DND-41 (cell line): ENCODE data around the gene WDR53.
"Not testable (repeated sequence)": the region's sequence is repeated elsewhere in the genome, so short reads cannot be mapped to it uniquely, and the experiment has no call there.

Experiments used
- ATAC-seq: fragments of 200-7000 bp; cut with Tn5 transposase; 3 replicates; pipeline ENCODE4 v1.9.1; 2021; ENCODE audit warnings: low read depth; ENCODE audit not compliant: insufficient read depth
- DNase-seq: peaks from one replicate; pipeline ENCODE4 v3.0.0-alpha.2; 2020
- H2AFZ ChIP-seq: 2 replicates; pipeline ENCODE4 v1.6.0; 2012; ENCODE audit warnings: low read depth, low read length
- H3K27ac ChIP-seq: 2 replicates; pipeline ENCODE4 v1.5.1; 2012; ENCODE audit warnings: low read length, inconsistent platforms
- H3K27me3 ChIP-seq: fragments of 200-600 bp; sonication (generic); 2 replicates; pipeline ENCODE4 v1.6.0; 2012; ENCODE audit warnings: low read length, mild to moderate bottlenecking, inconsistent platforms; ENCODE audit not compliant: insufficient read depth, poor library complexity
- H3K36me3 ChIP-seq: 2 replicates; pipeline ENCODE4 v1.5.1; 2012; ENCODE audit warnings: low read length, inconsistent platforms; ENCODE audit not compliant: insufficient read depth
- H3K4me1 ChIP-seq: 2 replicates; pipeline ENCODE4 v1.5.1; 2012; ENCODE audit warnings: mild to moderate bottlenecking, low read length; ENCODE audit not compliant: insufficient read depth
- H3K4me2 ChIP-seq: 2 replicates; pipeline ENCODE4 v1.6.0; 2012; ENCODE audit warnings: mild to moderate bottlenecking, moderate library complexity, low read length, inconsistent platforms; ENCODE audit not compliant: insufficient read depth
- H3K4me3 ChIP-seq, 2 experiments: fragments of 200-600 bp in 1 of 2; shearing (Covaris generic) in 1 of 2; 2 replicates each; pipeline ENCODE4 v1.5.1; 2012 to 2016; ENCODE audit warnings: inconsistent platforms in 2 of 2, low read length in 2 of 2, mild to moderate bottlenecking in 2 of 2, low read depth in 1 of 2, moderate library complexity in 1 of 2
- H3K79me2 ChIP-seq: 2 replicates; pipeline ENCODE4 v1.6.0; 2012; ENCODE audit warnings: low read length, inconsistent platforms; ENCODE audit not compliant: insufficient read depth
- H3K9ac ChIP-seq: 2 replicates; pipeline ENCODE4 v1.6.0; 2012; ENCODE audit warnings: low read depth, mild to moderate bottlenecking, inconsistent platforms, low read length, moderate library complexity
- H3K9me3 ChIP-seq: 2 replicates; pipeline ENCODE4 v1.5.1; 2012; ENCODE audit warnings: low read length, moderate library complexity, mild to moderate bottlenecking, inconsistent platforms; ENCODE audit not compliant: insufficient read depth, severe bottlenecking
- H4K20me1 ChIP-seq: 2 replicates; pipeline ENCODE4 v1.6.0; 2012; ENCODE audit warnings: low read length; ENCODE audit not compliant: insufficient read depth
- EZH2 ChIP-seq: IDR thresholded peaks from 3 replicates; pipeline ENCODE4 v1.6.1; 2012; ENCODE audit warnings: borderline replicate concordance, low read depth, mild to moderate bottlenecking, moderate library complexity, low read length, inconsistent platforms; ENCODE audit not compliant: severe bottlenecking
- TF ChIP-seq, protein P1 (sequence below): IDR thresholded peaks from 2 replicates; pipeline ENCODE4 v1.5.1; 2012; ENCODE audit warnings: borderline replicate concordance, low read length, moderate library complexity, mild to moderate bottlenecking; ENCODE audit not compliant: poor library complexity, severe bottlenecking; ENCODE audit errors: extremely low read depth

WDR53 gene

GRCh38 chr3:196599734-196600128 is 31.4 kb upstream of the WDR53 start:
- H3K9ac ChIP-seq, result no peak overlapping the region
- H2AFZ ChIP-seq, result no peak overlapping the region
- H4K20me1 ChIP-seq, result no peaks in the 10 kb centered on the region
- no peaks in the 10 kb centered on the region for H3K36me3 ChIP-seq
- no peaks in the 10 kb centered on the region for H3K79me2 ChIP-seq
- no peaks in the 10 kb centered on the region for H3K9me3 ChIP-seq
- H3K4me1 ChIP-seq, result peaks cover 6% of the 10 kb centered on the region
- DNase-seq, result no peak
- ATAC-seq, result no peak
- H3K4me2 ChIP-seq, result no peak overlapping the region
- no peak overlapping the region for H3K4me3 ChIP-seq
- no peaks in the 10 kb centered on the region for H3K27me3 ChIP-seq
- H3K27ac ChIP-seq, result no peak overlapping the region
- no peak for TF ChIP-seq EZH2
- TF ChIP-seq, protein P1, sequence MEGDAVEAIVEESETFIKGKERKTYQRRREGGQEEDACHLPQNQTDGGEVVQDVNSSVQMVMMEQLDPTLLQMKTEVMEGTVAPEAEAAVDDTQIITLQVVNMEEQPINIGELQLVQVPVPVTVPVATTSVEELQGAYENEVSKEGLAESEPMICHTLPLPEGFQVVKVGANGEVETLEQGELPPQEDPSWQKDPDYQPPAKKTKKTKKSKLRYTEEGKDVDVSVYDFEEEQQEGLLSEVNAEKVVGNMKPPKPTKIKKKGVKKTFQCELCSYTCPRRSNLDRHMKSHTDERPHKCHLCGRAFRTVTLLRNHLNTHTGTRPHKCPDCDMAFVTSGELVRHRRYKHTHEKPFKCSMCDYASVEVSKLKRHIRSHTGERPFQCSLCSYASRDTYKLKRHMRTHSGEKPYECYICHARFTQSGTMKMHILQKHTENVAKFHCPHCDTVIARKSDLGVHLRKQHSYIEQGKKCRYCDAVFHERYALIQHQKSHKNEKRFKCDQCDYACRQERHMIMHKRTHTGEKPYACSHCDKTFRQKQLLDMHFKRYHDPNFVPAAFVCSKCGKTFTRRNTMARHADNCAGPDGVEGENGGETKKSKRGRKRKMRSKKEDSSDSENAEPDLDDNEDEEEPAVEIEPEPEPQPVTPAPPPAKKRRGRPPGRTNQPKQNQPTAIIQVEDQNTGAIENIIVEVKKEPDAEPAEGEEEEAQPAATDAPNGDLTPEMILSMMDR, result no peak

GRCh38 chr3:196597971-196598733 is 29.8 kb upstream of the WDR53 start:
- H3K79me2 ChIP-seq, H3K36me3 ChIP-seq, H3K4me1 ChIP-seq, H4K20me1 ChIP-seq, H3K9me3 ChIP-seq, H3K27me3 ChIP-seq: not testable (repeated sequence)
- peak overlapping the region; percentile 56; the same call in 1 of the 2 replicates for H2AFZ ChIP-seq
- peak; percentile 78 for DNase-seq
- peak overlapping the region; percentile 45 for H3K9ac ChIP-seq
- peak overlapping the region; percentile 60 for H3K4me2 ChIP-seq
- H3K27ac ChIP-seq, result 0 out of 2 replicates have a peak overlapping the region, but pooled peaks have one; percentile 49
- H3K4me3 ChIP-seq, result peak overlapping the region; percentile 17 to 54; a peak in 3 of 4 replicates
- peak; percentile 77 for ATAC-seq

DNA sequence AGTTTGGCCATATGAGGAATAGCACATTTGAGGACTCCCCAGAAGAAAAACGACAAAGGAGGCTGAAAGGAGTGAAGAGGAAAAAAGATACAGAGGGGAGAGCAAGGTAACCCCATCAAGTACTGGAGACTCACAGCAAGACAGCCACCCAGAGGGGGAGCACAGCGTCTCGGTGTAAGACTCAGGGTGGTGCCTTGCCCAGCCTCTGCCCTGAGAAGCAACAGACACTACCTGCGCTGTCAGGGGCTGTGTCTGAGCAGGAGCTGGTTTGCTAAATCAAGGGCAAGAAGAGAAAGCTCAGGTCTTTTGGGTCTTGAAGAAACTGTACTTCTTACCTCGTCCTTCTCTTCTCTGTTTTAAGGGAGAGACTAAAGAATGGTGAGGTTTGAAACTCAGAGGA is 28.0 kb upstream of the WDR53 start:
- Histone ChIP-seq H3K36me3 (no peaks in the 10 kb centered on the region), H3K9ac (no peak overlapping the region), H4K20me1 (no peaks in the 10 kb centered on the region), H3K9me3 (no peaks in the 10 kb centered on the region), H3K79me2 (no peaks in the 10 kb centered on the region), H3K4me3 (no peak overlapping the region), H3K27ac (no peak overlapping the region), H2AFZ (no peak overlapping the region), H3K4me2 (no peak overlapping the region), H3K4me1 (peaks cover 6% of the 10 kb centered on the region), H3K27me3 (no peaks in the 10 kb centered on the region)
- TF ChIP-seq, protein P1, result no peak
- TF ChIP-seq EZH2, result no peak
- ATAC-seq (peak; percentile 22; the same call in 1 of the 3 replicates), DNase-seq (no peak)

DNA sequence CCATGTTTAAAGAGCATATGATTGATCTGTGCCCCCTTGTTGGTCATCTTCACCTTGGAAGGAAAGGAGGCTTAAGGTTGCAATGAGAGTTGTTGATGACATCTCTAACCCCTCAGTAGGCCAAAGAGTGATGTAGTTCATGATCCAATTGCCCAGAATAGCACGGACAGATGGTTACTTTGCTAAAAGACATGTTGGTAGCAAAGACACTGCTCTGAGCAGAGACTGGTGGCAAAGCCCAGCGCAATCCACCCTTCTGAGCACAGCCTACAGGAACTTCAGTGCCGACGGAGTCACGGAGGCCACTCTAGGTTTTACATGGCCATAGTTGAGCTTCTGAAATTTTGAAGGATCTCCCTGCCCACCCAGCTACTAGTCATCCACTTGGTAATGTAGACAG is 21.9 kb upstream of the WDR53 start:
- ATAC-seq, result no peak

More for the DNA sequence above, 21.9 kb upstream of the WDR53 start:
- DNase-seq, result no peak
- no peak overlapping the region for H3K4me2 ChIP-seq
- no peaks in the 10 kb centered on the region for H3K4me1 ChIP-seq
- H3K27me3 ChIP-seq, result no peaks in the 10 kb centered on the region
- H3K79me2 ChIP-seq, result no peaks in the 10 kb centered on the region
- H3K4me3 ChIP-seq, result no peak overlapping the region
- TF ChIP-seq, protein P1, result no peak
- no peak for TF ChIP-seq EZH2
- H3K27ac ChIP-seq, result no peak overlapping the region
- H3K36me3 ChIP-seq, result peaks cover 15% of the 10 kb centered on the region
- no peaks in the 10 kb centered on the region for H4K20me1 ChIP-seq
- no peaks in the 10 kb centered on the region for H3K9me3 ChIP-seq
- no peak overlapping the region for H3K9ac ChIP-seq
- H2AFZ ChIP-seq, result no peak overlapping the region
